ENCODE results near the gene SGSM1.

The SGSM1 gene

GRCh38 chr22:24969560-24970301 lies 163.7 kb downstream of the SGSM1 start:
- no peaks in the 10 kb centered on the region for H3K36me3 ChIP-seq (ENCODE audit: control insufficient read depth, insufficient read depth, low read length)
- TF ChIP-seq CTCF (IDR thresholded peaks at IDR 0.05; ENCODE audit: insufficient read depth, low read length, poor library complexity, severe bottlenecking) = no peak
- no peak overlapping the region for H3K4me3 ChIP-seq (replicated peaks; ENCODE audit: low read depth, low read length)
- DNase-seq (ENCODE audit: extremely low read depth, insufficient read length) = no peak
- H3K27me3 ChIP-seq (replicated peaks; ENCODE audit: control insufficient read depth, insufficient read depth, low read length) = peaks cover 1% of the 10 kb centered on the region

- Histone ChIP-seq H3K36me3 (ENCODE audit: control insufficient read depth, insufficient read depth, low read length) (no peaks in the 10 kb centered on the region), H3K27me3 (replicated peaks; ENCODE audit: control insufficient read depth, insufficient read depth, low read length) (peaks cover 1% of the 10 kb centered on the region), H3K4me3 (replicated peaks; ENCODE audit: low read depth, low read length) (no peak overlapping the region)
- no peak for DNase-seq (ENCODE audit: extremely low read depth, insufficient read length)
- TF ChIP-seq CTCF (IDR thresholded peaks at IDR 0.05; ENCODE audit: insufficient read depth, low read length, poor library complexity, severe bottlenecking) = no peak
Observed at GRCh38 chr22:24972369-24972768, 166.4 kb downstream of the SGSM1 start.

GRCh38 chr22:24973872-24974271 lies 167.9 kb downstream of the SGSM1 start:
- H3K27me3 ChIP-seq (replicated peaks; ENCODE audit: control insufficient read depth, insufficient read depth, low read length) = peaks cover 1% of the 10 kb centered on the region
- no peak for DNase-seq (ENCODE audit: extremely low read depth, insufficient read length)
- no peak overlapping the region for H3K4me3 ChIP-seq (replicated peaks; ENCODE audit: low read depth, low read length)
- H3K36me3 ChIP-seq (ENCODE audit: control insufficient read depth, insufficient read depth, low read length) = no peaks in the 10 kb centered on the region
- TF ChIP-seq CTCF (IDR thresholded peaks at IDR 0.05; ENCODE audit: insufficient read depth, low read length, poor library complexity, severe bottlenecking) = no peak

GRCh38 chr22:24975125-24975640 lies 169.2 kb downstream of the SGSM1 start:
- TF ChIP-seq CTCF (IDR thresholded peaks at IDR 0.05; ENCODE audit: insufficient read depth, low read length, poor library complexity, severe bottlenecking) = no peak
- Histone ChIP-seq H3K36me3 (ENCODE audit: control insufficient read depth, insufficient read depth, low read length) (no peaks in the 10 kb centered on the region), H3K27me3 (replicated peaks; ENCODE audit: control insufficient read depth, insufficient read depth, low read length) (peaks cover 1% of the 10 kb centered on the region), H3K4me3 (replicated peaks; ENCODE audit: low read depth, low read length) (no peak overlapping the region)
- DNase-seq (ENCODE audit: extremely low read depth, insufficient read length) = no peak

- H3K27me3 ChIP-seq (replicated peaks; ENCODE audit: control insufficient read depth, insufficient read depth, low read length) = peaks cover 1% of the 10 kb centered on the region
- DNase-seq (ENCODE audit: extremely low read depth, insufficient read length) = no peak
- TF ChIP-seq CTCF (IDR thresholded peaks at IDR 0.05; ENCODE audit: insufficient read depth, low read length, poor library complexity, severe bottlenecking) = no peak
- H3K36me3 ChIP-seq (ENCODE audit: control insufficient read depth, insufficient read depth, low read length) = no peaks in the 10 kb centered on the region
- H3K4me3 ChIP-seq (replicated peaks; ENCODE audit: low read depth, low read length) = no peak overlapping the region
Observed at GRCh38 chr22:24975813-24976341, 169.9 kb downstream of the SGSM1 start.

Data from GM06990 (cell line).